ENCODE data around the gene MYO9A.

Gene MYO9A

GRCh38 chr15:72118017-72118978 is at the start of gene MYO9A, which contains the start of gene SENP8:
TSS of gene MYO9A (minus strand) at chr15:72118150. CDS start at chr15:72046563, 71,587 bp downstream.
TSS of gene SENP8 (plus strand) at chr15:72118403. CDS start at chr15:72139624, 21,221 bp downstream.
- peak; percentile 79 to 98 (median 95) for DNase-seq

GRCh38 chr15:72167445-72167844 is 49.5 kb upstream of the MYO9A start:
- DNase-seq = no peak

- no peak for DNase-seq
These were observed 48.9 kb upstream of the MYO9A start for GRCh38 chr15:72166716-72167417.

- DNase-seq = peak in 1 of 51 donors; percentile 61
These were observed 45.8 kb upstream of the MYO9A start for GRCh38 chr15:72163719-72164118.

GRCh38 chr15:72162569-72162968 is 44.6 kb upstream of the MYO9A start:
- DNase-seq = no peak

- peak in 12 of 51 donors; percentile 11 to 68 (median 24) for DNase-seq
These were observed 43.6 kb upstream of the MYO9A start for GRCh38 chr15:72161361-72162132.

- DNase-seq = no peak
These were observed 42.8 kb upstream of the MYO9A start for GRCh38 chr15:72160696-72161245.

- DNase-seq = no peak
These were observed 39.0 kb upstream of the MYO9A start for GRCh38 chr15:72156928-72157327.

GRCh38 chr15:72155635-72156616 is 38.0 kb upstream of the MYO9A start:
- DNase-seq = peak in 50 of 51 donors; percentile 28 to 92 (median 72)

- DNase-seq = peak in 39 of 51 donors; percentile 20 to 77 (median 52)
These were observed 37.2 kb upstream of the MYO9A start for GRCh38 chr15:72155003-72155621.

- DNase-seq = no peak
These were observed 36.4 kb upstream of the MYO9A start for GRCh38 chr15:72154316-72154715.

GRCh38 chr15:72153269-72154000 is 35.5 kb upstream of the MYO9A start:
- DNase-seq = no peak

- no peak for DNase-seq
These were observed 29.5 kb upstream of the MYO9A start for GRCh38 chr15:72147418-72147817.

GRCh38 chr15:72146934-72147333 is 29.0 kb upstream of the MYO9A start:
- no peak for DNase-seq

- no peak for DNase-seq
These were observed 28.3 kb upstream of the MYO9A start for GRCh38 chr15:72146221-72146620.

GRCh38 chr15:72141171-72142084 is 23.5 kb upstream of the MYO9A start:
- DNase-seq = no peak

GRCh38 chr15:72140088-72140487 is 22.1 kb upstream of the MYO9A start:
- DNase-seq = no peak

- no peak for DNase-seq
These were observed 21.7 kb upstream of the MYO9A start for GRCh38 chr15:72139667-72140066.

Data from hypothalamus (tissue), 51 donors.